ENCODE results near the gene RANBP3. TPM values are rescaled to one million over a fixed set of nuclear protein-coding genes. Genes with fewer than 3 reads are reported as not detected.
A peak's percentile ranks its signal among the peaks of the same experiment; 100 is the strongest.
"Not testable (repeated sequence)": the region's sequence is repeated elsewhere in the genome, so short reads cannot be mapped to it uniquely, and the experiment has no call there.

The RANBP3 gene
- total RNA-seq, 2 experiments from 2014 or later, result 74.3 to 87.5 TPM

DNA sequence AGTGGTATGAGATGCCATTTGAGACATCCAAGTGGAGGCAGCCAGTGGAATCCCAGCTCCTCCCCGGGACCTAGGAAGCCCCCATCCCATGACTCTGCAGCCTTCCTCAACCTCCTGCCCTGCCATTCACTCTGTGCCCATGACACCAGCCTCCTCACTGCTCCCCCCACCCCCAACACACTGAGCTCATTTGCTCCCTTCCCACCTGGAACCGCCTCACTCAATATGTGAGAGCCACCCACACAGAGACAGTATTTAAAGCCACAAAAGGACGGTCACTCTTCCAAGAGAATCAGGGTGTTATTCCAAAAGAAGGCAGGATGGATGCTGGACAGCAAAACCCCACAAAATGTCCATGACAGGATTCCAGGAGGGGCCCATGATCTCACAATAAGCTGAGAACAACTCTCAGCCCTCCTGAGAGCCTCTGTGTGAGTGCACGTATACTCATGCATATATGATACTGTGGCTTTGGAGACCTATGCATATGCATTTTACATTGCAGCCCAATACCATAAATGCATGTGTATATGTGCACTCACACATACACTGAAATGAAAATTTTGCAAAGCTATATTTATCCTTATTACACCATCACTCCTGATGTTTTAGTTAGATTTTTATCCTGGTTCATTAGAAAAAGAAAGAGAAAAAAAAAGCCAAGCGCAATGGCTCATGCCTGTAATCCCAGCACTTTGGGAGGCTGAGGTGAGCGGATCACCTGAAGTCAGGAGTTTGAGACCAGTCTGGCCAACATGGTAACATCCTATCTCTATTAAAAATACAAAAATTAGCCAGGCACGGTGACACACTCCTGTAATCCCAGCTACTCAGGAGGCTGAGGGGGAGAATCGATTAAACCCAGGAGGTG lies 10.8 kb upstream of the RANBP3 start:
- H3K27ac Mint-ChIP-seq, result peak overlapping the region; percentile 49
- POLR2A ChIA-PET, result interaction anchor here (1.5 to 3.7 kb wide), 2 partner anchors 10 to 34 kb away, joined by 3 to 24 read pairs; partner anchors contain the start of gene RANBP3

GRCh38 chr19:5987077-5987818 lies 9.3 kb upstream of the RANBP3 start:
- DNase-seq (peak; percentile 80), ATAC-seq (peak; percentile 57)
- peaks cover 3% of the 10 kb centered on the region for H3K27me3 Mint-ChIP-seq
- peak overlapping the region; percentile 67 for H3K27ac Mint-ChIP-seq
- ChIA-PET CTCF (interaction anchor here (0.6 to 8.5 kb wide), 24 partner anchors 9 to 299 kb away, joined by 3 to 91 read pairs (median 4); partner anchors contain the start of gene RANBP3), POLR2A (interaction anchor here (1.0 kb wide), 1 partner anchor 8 kb away, joined by 3 read pairs; no protein-coding TSS in a partner anchor)
- TF ChIP-seq, protein P1, sequence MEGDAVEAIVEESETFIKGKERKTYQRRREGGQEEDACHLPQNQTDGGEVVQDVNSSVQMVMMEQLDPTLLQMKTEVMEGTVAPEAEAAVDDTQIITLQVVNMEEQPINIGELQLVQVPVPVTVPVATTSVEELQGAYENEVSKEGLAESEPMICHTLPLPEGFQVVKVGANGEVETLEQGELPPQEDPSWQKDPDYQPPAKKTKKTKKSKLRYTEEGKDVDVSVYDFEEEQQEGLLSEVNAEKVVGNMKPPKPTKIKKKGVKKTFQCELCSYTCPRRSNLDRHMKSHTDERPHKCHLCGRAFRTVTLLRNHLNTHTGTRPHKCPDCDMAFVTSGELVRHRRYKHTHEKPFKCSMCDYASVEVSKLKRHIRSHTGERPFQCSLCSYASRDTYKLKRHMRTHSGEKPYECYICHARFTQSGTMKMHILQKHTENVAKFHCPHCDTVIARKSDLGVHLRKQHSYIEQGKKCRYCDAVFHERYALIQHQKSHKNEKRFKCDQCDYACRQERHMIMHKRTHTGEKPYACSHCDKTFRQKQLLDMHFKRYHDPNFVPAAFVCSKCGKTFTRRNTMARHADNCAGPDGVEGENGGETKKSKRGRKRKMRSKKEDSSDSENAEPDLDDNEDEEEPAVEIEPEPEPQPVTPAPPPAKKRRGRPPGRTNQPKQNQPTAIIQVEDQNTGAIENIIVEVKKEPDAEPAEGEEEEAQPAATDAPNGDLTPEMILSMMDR (IDR thresholded peaks at IDR 0.05), result peak; percentile 95
- H3K4me1 Mint-ChIP-seq (ENCODE audit: low read depth), result peaks cover 35% of the 10 kb centered on the region
- no peaks in the 10 kb centered on the region for H3K36me3 Mint-ChIP-seq (ENCODE audit: low read depth)
- H3K9me3 Mint-ChIP-seq, result no peaks in the 10 kb centered on the region
- peak overlapping the region; percentile 54 for H3K4me3 Mint-ChIP-seq
- intact Hi-C loops (cut with micrococcal nuclease), result loop anchor here (2.0 kb wide), 1 partner anchor 36 kb away; no protein-coding TSS in a partner anchor

More for the DNA sequence above, 10.8 kb upstream of the RANBP3 start:
- TF ChIP-seq, protein P1 (IDR thresholded peaks at IDR 0.05), result no peak
- Mint-ChIP-seq H3K4me3 (no peak overlapping the region), H3K36me3 (ENCODE audit: low read depth) (no peaks in the 10 kb centered on the region), H3K27me3 (peaks cover 3% of the 10 kb centered on the region), H3K4me1 (ENCODE audit: low read depth) (peaks cover 23% of the 10 kb centered on the region), H3K9me3 (no peaks in the 10 kb centered on the region)
- CTCF ChIA-PET, result interaction anchor here (0.9 to 8.5 kb wide), 9 partner anchors 10 to 185 kb away, joined by 3 to 91 read pairs (median 5); partner anchors contain the start of gene RANBP3
- ATAC-seq (no peak), DNase-seq (no peak)
- intact Hi-C loops (cut with micrococcal nuclease), result no loop called here

DNA sequence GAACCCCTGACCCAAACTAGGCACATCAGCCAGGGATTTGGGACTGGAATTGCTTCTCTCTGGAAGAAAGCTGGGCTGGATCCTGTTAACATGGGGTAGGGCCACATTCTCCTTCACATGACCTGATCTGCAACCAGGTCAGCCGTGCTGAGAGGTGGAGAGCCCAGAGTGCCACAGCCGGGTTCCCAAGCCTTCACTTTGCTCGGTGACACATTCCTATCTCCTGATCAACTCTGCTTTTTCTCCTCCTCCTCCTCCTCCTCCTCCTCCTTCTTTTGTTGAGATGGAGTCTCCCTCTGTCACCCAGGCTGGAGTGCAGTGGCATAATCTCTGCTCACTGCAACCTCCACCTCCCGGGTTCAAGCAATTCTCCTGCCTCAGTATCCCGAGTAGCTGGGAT lies 7.9 kb upstream of the RANBP3 start:
- intact Hi-C loops (cut with micrococcal nuclease), result loop anchor here (2.0 kb wide), 1 partner anchor 37 kb away; no protein-coding TSS in a partner anchor
- H3K27ac Mint-ChIP-seq; POLR2A ChIA-PET; ATAC-seq; H3K36me3 Mint-ChIP-seq (ENCODE audit: low read depth); DNase-seq; H3K4me3 Mint-ChIP-seq; H3K9me3 Mint-ChIP-seq; H3K27me3 Mint-ChIP-seq: not testable (repeated sequence)
- CTCF ChIA-PET, result interaction anchor here (0.8 to 8.5 kb wide), 4 partner anchors 17 to 36 kb away, joined by 3 to 91 read pairs (median 45); no protein-coding TSS in a partner anchor
- H3K4me1 Mint-ChIP-seq (ENCODE audit: low read depth), result peaks cover 37% of the 10 kb centered on the region

- H3K27ac Mint-ChIP-seq, result no peak overlapping the region
- intact Hi-C loops (cut with micrococcal nuclease), result no loop called here
These were observed 7.3 kb upstream of the RANBP3 start for GRCh38 chr19:5985098-5985783.

More at GRCh38 chr19:5985098-5985783, 7.3 kb upstream of the RANBP3 start:
- Mint-ChIP-seq H3K4me1 (ENCODE audit: low read depth) (peaks cover 38% of the 10 kb centered on the region), H3K36me3 (ENCODE audit: low read depth) (peaks cover 6% of the 10 kb centered on the region), H3K27me3 (peaks cover 3% of the 10 kb centered on the region), H3K4me3 (no peak overlapping the region), H3K9me3 (no peaks in the 10 kb centered on the region)
- ATAC-seq, result no peak
- POLR2A ChIA-PET, result interaction anchor here (0.5 to 1.3 kb wide), 3 partner anchors 23 to 105 kb away, joined by 3 to 4 read pairs (median 3); partner anchors contain the start of gene NDUFA11
- DNase-seq, result no peak
- TF ChIP-seq, protein P1 (IDR thresholded peaks at IDR 0.05), result no peak
- CTCF ChIA-PET, result interaction anchor here (0.9 to 8.5 kb wide), 6 partner anchors 16 to 181 kb away, joined by 3 to 91 read pairs (median 10); no protein-coding TSS in a partner anchor
